22Rv1 (cell line): ENCODE data around the gene STK10.
"Not testable (repeated sequence)": the region's sequence is repeated elsewhere in the genome, so short reads cannot be mapped to it uniquely, and the experiment has no call there.

Experiments
- H3K27ac ChIP-seq: fragments of 450-650 bp; 2 replicates; pipeline ENCODE4 v1.5.1; 2017
- ZFX ChIP-seq: fragments of 450-650 bp; IDR thresholded peaks from 2 replicates; pipeline ENCODE4 v1.6.1; 2017; ENCODE audit warnings: antibody characterized with exemption, borderline replicate concordance
- TF ChIP-seq, protein P1 (sequence below): fragments of 450-650 bp; IDR thresholded peaks from 2 replicates; pipeline ENCODE4 v1.5.1; 2017; ENCODE audit warnings: mild to moderate bottlenecking

STK10 gene

DNA sequence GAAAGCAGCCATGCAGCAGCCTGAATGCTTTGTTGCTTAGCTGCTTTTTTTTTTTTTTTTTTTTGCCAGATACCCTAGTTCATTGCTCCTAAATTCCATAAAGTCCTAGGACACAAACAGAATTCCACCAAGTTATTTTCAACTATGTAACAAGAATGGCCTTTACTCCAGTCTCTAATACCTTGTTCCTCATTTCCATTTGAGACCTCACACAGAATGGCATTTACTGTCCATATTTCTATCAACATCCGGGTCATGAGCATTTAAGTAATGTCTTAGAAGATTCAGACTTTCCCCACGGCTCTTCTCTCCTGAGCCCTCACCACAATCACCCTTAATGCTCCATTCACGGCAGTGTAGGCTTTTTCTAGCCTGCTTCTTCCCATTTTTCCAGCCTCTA lies 149.9 kb downstream of the STK10 start:
- H3K27ac ChIP-seq, result no peak overlapping the region
- TF ChIP-seq, protein P1, sequence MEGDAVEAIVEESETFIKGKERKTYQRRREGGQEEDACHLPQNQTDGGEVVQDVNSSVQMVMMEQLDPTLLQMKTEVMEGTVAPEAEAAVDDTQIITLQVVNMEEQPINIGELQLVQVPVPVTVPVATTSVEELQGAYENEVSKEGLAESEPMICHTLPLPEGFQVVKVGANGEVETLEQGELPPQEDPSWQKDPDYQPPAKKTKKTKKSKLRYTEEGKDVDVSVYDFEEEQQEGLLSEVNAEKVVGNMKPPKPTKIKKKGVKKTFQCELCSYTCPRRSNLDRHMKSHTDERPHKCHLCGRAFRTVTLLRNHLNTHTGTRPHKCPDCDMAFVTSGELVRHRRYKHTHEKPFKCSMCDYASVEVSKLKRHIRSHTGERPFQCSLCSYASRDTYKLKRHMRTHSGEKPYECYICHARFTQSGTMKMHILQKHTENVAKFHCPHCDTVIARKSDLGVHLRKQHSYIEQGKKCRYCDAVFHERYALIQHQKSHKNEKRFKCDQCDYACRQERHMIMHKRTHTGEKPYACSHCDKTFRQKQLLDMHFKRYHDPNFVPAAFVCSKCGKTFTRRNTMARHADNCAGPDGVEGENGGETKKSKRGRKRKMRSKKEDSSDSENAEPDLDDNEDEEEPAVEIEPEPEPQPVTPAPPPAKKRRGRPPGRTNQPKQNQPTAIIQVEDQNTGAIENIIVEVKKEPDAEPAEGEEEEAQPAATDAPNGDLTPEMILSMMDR, result no peak
- no peak for TF ChIP-seq ZFX

- TF ChIP-seq ZFX, result no peak
- TF ChIP-seq, protein P1, result no peak
- H3K27ac ChIP-seq, result no peak overlapping the region
These were observed 153.0 kb downstream of the STK10 start for GRCh38 chr5:172035049-172035448.

- no peak overlapping the region for H3K27ac ChIP-seq
- TF ChIP-seq ZFX, result no peak
- TF ChIP-seq, protein P1, result no peak
These were observed 156.0 kb downstream of the STK10 start for GRCh38 chr5:172031894-172032461.

DNA sequence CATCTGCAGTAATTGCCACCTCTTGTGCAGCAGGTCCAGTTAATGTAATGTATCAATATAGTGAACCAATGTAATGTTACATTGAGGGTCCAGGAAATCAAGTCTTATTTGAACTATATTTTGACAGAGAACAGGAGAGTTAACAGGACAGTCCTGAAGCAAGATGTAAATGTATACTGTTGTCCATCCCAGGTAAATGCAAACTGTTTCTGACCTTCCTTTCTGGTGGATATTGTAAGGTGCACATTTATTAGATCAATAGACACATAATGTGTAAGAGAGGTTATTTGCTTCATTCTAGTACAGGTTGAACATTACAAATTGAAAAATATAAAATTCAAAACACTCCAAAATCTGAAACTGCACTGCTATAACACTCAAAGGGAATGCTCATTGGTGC lies 158.1 kb downstream of the STK10 start:
- H3K27ac ChIP-seq, result no peak overlapping the region
- no peak for TF ChIP-seq ZFX
- TF ChIP-seq, protein P1, result no peak

DNA sequence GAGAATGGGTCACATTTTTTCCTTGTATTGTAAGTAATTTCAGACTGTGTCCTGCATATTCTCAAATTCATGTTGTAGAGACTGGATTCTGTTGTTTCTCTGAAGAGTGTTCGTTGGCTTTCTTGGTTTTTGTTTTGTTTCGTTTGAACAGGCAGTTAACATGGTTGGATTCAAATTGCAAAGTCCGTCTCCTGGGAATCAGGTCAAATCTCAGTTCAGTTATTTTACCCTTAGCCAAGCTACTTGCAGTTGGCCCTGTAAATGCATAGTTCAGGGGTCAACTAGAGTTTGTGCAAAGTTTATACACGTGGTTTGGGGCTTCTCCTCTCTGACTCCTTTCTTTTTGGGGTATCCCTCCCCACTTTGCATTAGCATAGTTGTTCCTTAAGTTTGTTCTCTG lies 159.9 kb downstream of the STK10 start:
- TF ChIP-seq ZFX, result no peak
- TF ChIP-seq, protein P1, result no peak
- H3K27ac ChIP-seq, result no peak overlapping the region

GRCh38 chr5:172020110-172020786 lies 167.8 kb downstream of the STK10 start:
- not testable (repeated sequence) for H3K27ac ChIP-seq

- TF ChIP-seq ZFX, result no peak
- TF ChIP-seq, protein P1, result no peak
- no peak overlapping the region for H3K27ac ChIP-seq
These were observed 172.7 kb downstream of the STK10 start for GRCh38 chr5:172015346-172015745.

GRCh38 chr5:172010278-172010677 lies 177.7 kb downstream of the STK10 start:
- H3K27ac ChIP-seq, result no peak overlapping the region
- TF ChIP-seq ZFX, result no peak
- TF ChIP-seq, protein P1, result no peak
